K562 (cell line): ENCODE results near the gene TNFSF13.

Source experiments
- JUNB ChIP-seq: fragments of 450-650 bp; formaldehyde crosslinking; conservative IDR thresholded peaks from 2 replicates; pipeline ENCODE4 v1.4.0; 2020; ENCODE audit warnings: mild to moderate bottlenecking
- MAFK ChIP-seq: IDR thresholded peaks from 2 replicates; pipeline ENCODE4 v1.6.1; 2011; ENCODE audit warnings: low read length, improper control_type of control experiment
- MAZ ChIP-seq, 2 experiments: fragments of 450-650 bp in 1 of 2; sonication (generic) in 1 of 2; formaldehyde crosslinking; IDR thresholded peaks in 1 of 2; conservative IDR thresholded peaks in 1 of 2; 2 replicates each; pipeline versions ENCODE4 v1.4.0 to v1.5.0; 2020; ENCODE audit warnings: mild to moderate bottlenecking in 1 of 2, missing genetic modification reagents in 1 of 2
- MTA2 ChIP-seq: fragments of 450-650 bp; IDR thresholded peaks from 2 replicates; pipeline ENCODE4 v1.6.1; 2016; ENCODE audit warnings: low read depth
- RAD21 ChIP-seq, 2 experiments: fragments of 250-450 bp in 1 of 2; fragments of 450-650 bp in 1 of 2; sonication (Bioruptor Pico) in 1 of 2; formaldehyde crosslinking in 1 of 2; IDR thresholded peaks in 1 of 2; conservative IDR thresholded peaks in 1 of 2; 2 replicates each; pipeline versions ENCODE4 v1.4.0 to v1.8.0; 2020 to 2022; ENCODE audit warnings: mild to moderate bottlenecking in 2 of 2, moderate library complexity in 1 of 2
- WHSC1 ChIP-seq: IDR thresholded peaks from one replicate; pipeline ENCODE4 v1.6.1; 2012; ENCODE audit warnings: low read length, control low read depth, inconsistent platforms
- ZFP1 ChIP-seq: fragments of 450-650 bp; formaldehyde crosslinking; IDR thresholded peaks from 2 replicates; pipeline ENCODE4 v1.4.0; 2020; ENCODE audit warnings: mild to moderate bottlenecking, mixed read lengths
- ZNF175 ChIP-seq: fragments of 200-800 bp; sonication (Bioruptor generic); IDR thresholded peaks from 2 replicates; pipeline ENCODE4 v1.6.1; 2016; ENCODE audit warnings: low read depth, mild to moderate bottlenecking, missing genetic modification characterization, missing compliant biosample characterization
- TF ChIP-seq, protein P1 (sequence below): fragments of 250-450 bp; sonication (Bioruptor Pico); IDR thresholded peaks from 2 replicates; pipeline ENCODE4 v1.8.0; 2021; ENCODE audit warnings: moderate library complexity, mild to moderate bottlenecking, inconsistent platforms
- TF ChIP-seq, protein P2 (sequence below), 3 experiments: IDR thresholded peaks in 2 of 3; conservative IDR thresholded peaks in 1 of 3; 2 replicates each; pipeline ENCODE4 v1.5.1; 2011 to 2012; ENCODE audit warnings: low read length in 3 of 3, mild to moderate bottlenecking in 3 of 3, control low read depth in 2 of 3, improper control_type of control experiment in 1 of 3, inconsistent platforms in 1 of 3, low read depth in 1 of 3, mixed read lengths in 1 of 3, moderate library complexity in 1 of 3; ENCODE audit not compliant: insufficient read depth in 2 of 3

DNA sequence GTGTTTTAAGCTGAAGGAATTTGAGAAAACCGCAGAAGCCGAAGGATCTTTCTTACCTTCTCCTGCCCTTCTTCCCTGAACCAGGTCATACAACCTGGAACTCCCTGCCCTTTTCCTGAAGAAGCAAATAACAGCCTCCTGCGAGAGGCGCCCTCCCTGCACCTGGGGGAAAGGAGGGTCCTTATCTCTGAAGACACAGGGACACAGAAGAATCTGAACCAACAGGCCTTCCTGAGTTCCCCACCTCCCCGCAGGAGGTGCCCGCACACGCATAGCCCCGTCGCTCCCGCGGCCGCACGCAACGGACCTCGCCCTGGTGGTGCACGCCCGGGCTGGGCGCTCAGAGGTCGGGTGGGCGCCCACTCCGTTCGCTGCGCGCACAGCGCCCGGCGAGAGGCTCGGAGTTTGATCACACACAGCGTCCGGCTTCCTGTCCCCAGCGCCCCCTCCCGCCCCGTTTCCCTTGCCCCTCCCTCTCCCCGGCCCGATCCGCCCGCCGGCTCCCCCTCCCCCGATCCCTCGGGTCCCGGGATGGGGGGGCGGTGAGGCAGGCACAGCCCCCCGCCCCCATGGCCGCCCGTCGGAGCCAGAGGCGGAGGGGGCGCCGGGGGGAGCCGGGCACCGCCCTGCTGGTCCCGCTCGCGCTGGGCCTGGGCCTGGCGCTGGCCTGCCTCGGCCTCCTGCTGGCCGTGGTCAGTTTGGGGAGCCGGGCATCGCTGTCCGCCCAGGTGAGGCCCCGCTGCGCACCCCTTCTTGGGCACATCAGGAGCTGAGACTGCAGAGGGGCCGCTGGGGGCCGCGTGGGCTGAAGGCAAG is 9.8 kb upstream of the TNFSF13 start, which contains the start of gene TNFSF12:
- no peak for TF ChIP-seq JUNB (CRISPR knock-in tag)
- TF ChIP-seq ZFP1 (CRISPR knock-in tag), result no peak
- TF ChIP-seq WHSC1, result no peak
- no peak for TF ChIP-seq MAZ (CRISPR knock-in tag; conservative IDR thresholded peaks at IDR 0.05 in 1 of 2, IDR thresholded peaks at IDR 0.05 in 1 of 2)
- no peak for TF ChIP-seq MAFK
- TF ChIP-seq RAD21 (CRISPR knock-in tag; conservative IDR thresholded peaks at IDR 0.05 in 1 of 2, IDR thresholded peaks at IDR 0.05 in 1 of 2), result no peak
- no peak for TF ChIP-seq MTA2
- TF ChIP-seq, protein P1, sequence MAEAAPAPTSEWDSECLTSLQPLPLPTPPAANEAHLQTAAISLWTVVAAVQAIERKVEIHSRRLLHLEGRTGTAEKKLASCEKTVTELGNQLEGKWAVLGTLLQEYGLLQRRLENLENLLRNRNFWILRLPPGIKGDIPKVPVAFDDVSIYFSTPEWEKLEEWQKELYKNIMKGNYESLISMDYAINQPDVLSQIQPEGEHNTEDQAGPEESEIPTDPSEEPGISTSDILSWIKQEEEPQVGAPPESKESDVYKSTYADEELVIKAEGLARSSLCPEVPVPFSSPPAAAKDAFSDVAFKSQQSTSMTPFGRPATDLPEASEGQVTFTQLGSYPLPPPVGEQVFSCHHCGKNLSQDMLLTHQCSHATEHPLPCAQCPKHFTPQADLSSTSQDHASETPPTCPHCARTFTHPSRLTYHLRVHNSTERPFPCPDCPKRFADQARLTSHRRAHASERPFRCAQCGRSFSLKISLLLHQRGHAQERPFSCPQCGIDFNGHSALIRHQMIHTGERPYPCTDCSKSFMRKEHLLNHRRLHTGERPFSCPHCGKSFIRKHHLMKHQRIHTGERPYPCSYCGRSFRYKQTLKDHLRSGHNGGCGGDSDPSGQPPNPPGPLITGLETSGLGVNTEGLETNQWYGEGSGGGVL (CRISPR knock-in tag), result no peak
- TF ChIP-seq, protein P2, sequence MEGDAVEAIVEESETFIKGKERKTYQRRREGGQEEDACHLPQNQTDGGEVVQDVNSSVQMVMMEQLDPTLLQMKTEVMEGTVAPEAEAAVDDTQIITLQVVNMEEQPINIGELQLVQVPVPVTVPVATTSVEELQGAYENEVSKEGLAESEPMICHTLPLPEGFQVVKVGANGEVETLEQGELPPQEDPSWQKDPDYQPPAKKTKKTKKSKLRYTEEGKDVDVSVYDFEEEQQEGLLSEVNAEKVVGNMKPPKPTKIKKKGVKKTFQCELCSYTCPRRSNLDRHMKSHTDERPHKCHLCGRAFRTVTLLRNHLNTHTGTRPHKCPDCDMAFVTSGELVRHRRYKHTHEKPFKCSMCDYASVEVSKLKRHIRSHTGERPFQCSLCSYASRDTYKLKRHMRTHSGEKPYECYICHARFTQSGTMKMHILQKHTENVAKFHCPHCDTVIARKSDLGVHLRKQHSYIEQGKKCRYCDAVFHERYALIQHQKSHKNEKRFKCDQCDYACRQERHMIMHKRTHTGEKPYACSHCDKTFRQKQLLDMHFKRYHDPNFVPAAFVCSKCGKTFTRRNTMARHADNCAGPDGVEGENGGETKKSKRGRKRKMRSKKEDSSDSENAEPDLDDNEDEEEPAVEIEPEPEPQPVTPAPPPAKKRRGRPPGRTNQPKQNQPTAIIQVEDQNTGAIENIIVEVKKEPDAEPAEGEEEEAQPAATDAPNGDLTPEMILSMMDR (IDR thresholded peaks at IDR 0.05 in 2 of 3, conservative IDR thresholded peaks at IDR 0.05 in 1 of 3; ENCODE audit: insufficient read depth in 2 of 3, low read depth in 1 of 3, low read length in 3 of 3), result no peak
- TF ChIP-seq ZNF175 (CRISPR knock-in tag), result no peak
